Breast epithelium (tissue), 4 donors: ENCODE results near the gene ARHGEF4. TPM values are rescaled to one million over a fixed set of nuclear protein-coding genes. Genes with fewer than 3 reads are reported as not detected.

Experiments used
- DNase-seq, 2 donors: peaks; one replicate each; pipeline ENCODE4 v3.0.0-alpha.2; 2019; ENCODE audit warnings: low spot score in 2 of 2
- H3K27ac ChIP-seq, 2 donors: fragments of 200-600 bp; sonication (generic) in 1 of 2; one replicate each; pipeline ENCODE4 v1.5.1; 2016 to 2019; ENCODE audit warnings: mild to moderate bottlenecking in 1 of 2
- H3K27me3 ChIP-seq, 2 donors: fragments of 200-600 bp; sonication (generic) in 1 of 2; one replicate each; pipeline versions ENCODE4 v1.5.1 to v1.6.0; 2017 to 2019; ENCODE audit warnings: control low read depth in 1 of 2, mild to moderate bottlenecking in 1 of 2
- H3K36me3 ChIP-seq: fragments of 200-600 bp; one replicate; pipeline ENCODE4 v1.5.1; 2019
- H3K4me1 ChIP-seq, 2 donors: fragments of 200-600 bp; sonication (generic); one replicate each; pipeline ENCODE4 v1.5.1; 2016 to 2019; ENCODE audit warnings: control low read depth in 1 of 2
- H3K4me3 ChIP-seq, 3 donors: fragments of 200-600 bp; sonication (generic); 1 replicate in 2 of 3; 2 replicates in 1 of 3; pipeline ENCODE4 v1.5.1; 2016 to 2019; ENCODE audit warnings: mild to moderate bottlenecking in 3 of 3, moderate library complexity in 2 of 3
- H3K9me3 ChIP-seq, 2 donors: fragments of 200-600 bp; sonication (generic) in 1 of 2; one replicate each; pipeline ENCODE4 v1.5.1; 2016 to 2019; ENCODE audit warnings: control low read depth in 1 of 2
- CTCF ChIP-seq, 3 donors: fragments of 450-650 bp; IDR thresholded peaks; one replicate each; pipeline ENCODE4 v1.5.1; 2016 to 2017; ENCODE audit warnings: antibody characterized with exemption in 3 of 3, mild to moderate bottlenecking in 3 of 3, moderate library complexity in 3 of 3
- POLR2A ChIP-seq: fragments of 450-650 bp; IDR thresholded peaks from one replicate; pipeline ENCODE4 v1.6.1; 2016; ENCODE audit warnings: antibody characterized with exemption, mild to moderate bottlenecking, moderate library complexity
- POLR2AphosphoS5 ChIP-seq, 3 donors: sonication (generic); formaldehyde crosslinking; IDR thresholded peaks; one replicate each; pipeline ENCODE4 v1.6.1; 2017; ENCODE audit warnings: antibody characterized with exemption in 3 of 3
- intact Hi-C: fragments of 100-400 bp; cut with DNase I; formaldehyde crosslinking; loops from one replicate; pipeline ENCODE4 v1.15.1; 2023; ENCODE audit warnings: low total_unique reads
- total RNA-seq, 3 donors: library from RNA; depleted of rRNA; stranded (reverse); fragments of >200 nt; gene quantifications; one replicate each; pipeline ENCODE4 v1.1.0, GENCODE V29; 2016

ARHGEF4 gene
- total RNA-seq, 3 donors from 2014 or later: 7.5 to 10.1 (median 8.0) TPM

GRCh38 chr2:130933501-130933900, 96.8 kb downstream of the ARHGEF4 start:
- H3K9me3 ChIP-seq: peaks cover 0 to 26% of the 10 kb centered on the region in 2 donors
- H3K27me3 ChIP-seq: no peaks in the 10 kb centered on the region
- no peaks in the 10 kb centered on the region for H3K36me3 ChIP-seq
- intact Hi-C loops: no loop called here
- H3K4me3 ChIP-seq: no peak overlapping the region
- DNase-seq: no peak
- TF ChIP-seq CTCF (IDR thresholded peaks at IDR 0.05): no peak
- TF ChIP-seq POLR2A: no peak
- TF ChIP-seq POLR2AphosphoS5 (IDR thresholded peaks at IDR 0.05): no peak
- no peaks in the 10 kb centered on the region for H3K4me1 ChIP-seq
- no peak overlapping the region for H3K27ac ChIP-seq

GRCh38 chr2:130936451-130936850, 99.7 kb downstream of the ARHGEF4 start:
- Histone ChIP-seq H3K27ac (no peak overlapping the region), H3K27me3 (no peaks in the 10 kb centered on the region), H3K9me3 (peaks cover 0 to 26% of the 10 kb centered on the region in 2 donors), H3K4me1 (no peaks in the 10 kb centered on the region), H3K4me3 (no peak overlapping the region), H3K36me3 (no peaks in the 10 kb centered on the region)
- no peak for DNase-seq
- intact Hi-C loops: no loop called here
- TF ChIP-seq POLR2AphosphoS5 (IDR thresholded peaks at IDR 0.05) (no peak), CTCF (IDR thresholded peaks at IDR 0.05) (no peak), POLR2A (no peak)

- peaks cover 14 to 23% of the 10 kb centered on the region in 2 donors for H3K9me3 ChIP-seq
- no peak overlapping the region for H3K27ac ChIP-seq
- TF ChIP-seq POLR2AphosphoS5 (IDR thresholded peaks at IDR 0.05): no peak
- no peak for TF ChIP-seq POLR2A
- no peak for TF ChIP-seq CTCF (IDR thresholded peaks at IDR 0.05)
- H3K27me3 ChIP-seq: no peaks in the 10 kb centered on the region
- no peaks in the 10 kb centered on the region for H3K4me1 ChIP-seq
- DNase-seq: no peak
- intact Hi-C loops: no loop called here
- H3K36me3 ChIP-seq: no peaks in the 10 kb centered on the region
- H3K4me3 ChIP-seq: no peak overlapping the region
Measured at GRCh38 chr2:130947967-130948366, 111.3 kb downstream of the ARHGEF4 start.

GRCh38 chr2:130949954-130950353, 113.2 kb downstream of the ARHGEF4 start:
- H3K36me3 ChIP-seq: no peaks in the 10 kb centered on the region
- H3K4me3 ChIP-seq: no peak overlapping the region
- DNase-seq: no peak
- peaks cover 12 to 18% of the 10 kb centered on the region in 2 donors for H3K9me3 ChIP-seq
- intact Hi-C loops: no loop called here
- no peak for TF ChIP-seq CTCF (IDR thresholded peaks at IDR 0.05)
- TF ChIP-seq POLR2A: no peak
- TF ChIP-seq POLR2AphosphoS5 (IDR thresholded peaks at IDR 0.05): no peak
- no peaks in the 10 kb centered on the region for H3K4me1 ChIP-seq
- H3K27ac ChIP-seq: no peak overlapping the region
- no peaks in the 10 kb centered on the region for H3K27me3 ChIP-seq

- intact Hi-C loops: no loop called here
- TF ChIP-seq CTCF (IDR thresholded peaks at IDR 0.05) (no peak), POLR2A (no peak), POLR2AphosphoS5 (IDR thresholded peaks at IDR 0.05) (no peak)
Measured at GRCh38 chr2:130951018-130951417, 114.3 kb downstream of the ARHGEF4 start.

More at GRCh38 chr2:130951018-130951417, 114.3 kb downstream of the ARHGEF4 start:
- DNase-seq: no peak
- H3K4me1 ChIP-seq: no peaks in the 10 kb centered on the region
- no peak overlapping the region for H3K27ac ChIP-seq
- H3K4me3 ChIP-seq: no peak overlapping the region
- H3K9me3 ChIP-seq: peaks cover 15 to 20% of the 10 kb centered on the region in 2 donors
- H3K36me3 ChIP-seq: no peaks in the 10 kb centered on the region
- no peaks in the 10 kb centered on the region for H3K27me3 ChIP-seq
